Measurements from ENCODE around the gene RXRG. TPM values are rescaled to one million over a fixed set of nuclear protein-coding genes. Genes with fewer than 3 reads are reported as not detected.
A peak's percentile ranks its signal among the peaks of the same experiment; 100 is the strongest.

Gene RXRG
- total RNA-seq, 4 donors from 2014 or later: 0.72 to 1.8 (median 1.3) TPM

- Histone ChIP-seq H3K4me3 (no peak overlapping the region), H3K27me3 (peaks cover 13% of the 10 kb centered on the region), H3K9me3 (no peaks in the 10 kb centered on the region), H3K36me3 (no peaks in the 10 kb centered on the region), H3K27ac (no peak overlapping the region), H3K4me1 (no peaks in the 10 kb centered on the region)
- no peak for DNase-seq (ENCODE audit: low spot score in 2 of 2)
- no peak for TF ChIP-seq CTCF (IDR thresholded peaks at IDR 0.05)
- TF ChIP-seq POLR2AphosphoS5 (IDR thresholded peaks at IDR 0.05): no peak
- 83% methylated on average over 4 of the region's 4 CpGs for WGBS
These were observed 37.5 kb downstream of the RXRG start for GRCh38 chr1:165407398-165407797.

- WGBS: 58% methylated on average over 2 of the region's 3 CpGs
- no peak overlapping the region for H3K27ac ChIP-seq
- TF ChIP-seq EP300 (IDR thresholded peaks at IDR 0.05) (no peak), CTCF (IDR thresholded peaks at IDR 0.05) (peak in 1 of 2 donors; percentile 50)
- H3K27me3 ChIP-seq: no peaks in the 10 kb centered on the region
- H3K36me3 ChIP-seq: no peaks in the 10 kb centered on the region
- DNase-seq (ENCODE audit: low spot score in 2 of 2): no peak
- no peaks in the 10 kb centered on the region for H3K4me1 ChIP-seq
- H3K4me3 ChIP-seq: no peak overlapping the region
- no peaks in the 10 kb centered on the region for H3K9me3 ChIP-seq
These were observed 41.0 kb downstream of the RXRG start for GRCh38 chr1:165403835-165404482.

GRCh38 chr1:165402517-165403111 lies 42.3 kb downstream of the RXRG start:
- WGBS: 89% methylated on average over 4 of the region's 4 CpGs
- no peaks in the 10 kb centered on the region for H3K9me3 ChIP-seq
- H3K4me1 ChIP-seq: peaks cover 4% of the 10 kb centered on the region
- no peaks in the 10 kb centered on the region for H3K36me3 ChIP-seq
- no peak overlapping the region for H3K4me3 ChIP-seq
- no peak overlapping the region for H3K27ac ChIP-seq
- H3K27me3 ChIP-seq: no peaks in the 10 kb centered on the region
- no peak for DNase-seq (ENCODE audit: low spot score in 2 of 2)
- TF ChIP-seq POLR2AphosphoS5 (IDR thresholded peaks at IDR 0.05) (no peak), CTCF (IDR thresholded peaks at IDR 0.05) (no peak), POLR2A (IDR thresholded peaks at IDR 0.05) (no peak), EP300 (IDR thresholded peaks at IDR 0.05) (no peak)

- TF ChIP-seq POLR2AphosphoS5 (IDR thresholded peaks at IDR 0.05) (no peak), POLR2A (IDR thresholded peaks at IDR 0.05) (no peak), CTCF (IDR thresholded peaks at IDR 0.05) (no peak), EP300 (IDR thresholded peaks at IDR 0.05) (no peak)
- H3K27me3 ChIP-seq: no peaks in the 10 kb centered on the region
- H3K27ac ChIP-seq: peak overlapping the region; percentile 20
- no peaks in the 10 kb centered on the region for H3K36me3 ChIP-seq
- no peak for DNase-seq (ENCODE audit: low spot score in 2 of 2)
- H3K4me3 ChIP-seq: no peak overlapping the region
- H3K4me1 ChIP-seq: peaks cover 12% of the 10 kb centered on the region
- WGBS: 35% methylated on average over 4 of the region's 4 CpGs
- no peaks in the 10 kb centered on the region for H3K9me3 ChIP-seq
These were observed 47.0 kb downstream of the RXRG start for GRCh38 chr1:165397944-165398343.

- WGBS: 94% methylated on average over 4 of the region's 4 CpGs
- TF ChIP-seq POLR2AphosphoS5 (IDR thresholded peaks at IDR 0.05) (no peak), POLR2A (IDR thresholded peaks at IDR 0.05) (no peak), CTCF (IDR thresholded peaks at IDR 0.05) (no peak), EP300 (IDR thresholded peaks at IDR 0.05) (no peak)
- H3K36me3 ChIP-seq: no peaks in the 10 kb centered on the region
- DNase-seq (ENCODE audit: low spot score in 2 of 2): no peak
- H3K27me3 ChIP-seq: no peaks in the 10 kb centered on the region
- H3K27ac ChIP-seq: no peak overlapping the region
- no peaks in the 10 kb centered on the region for H3K9me3 ChIP-seq
- peaks cover 18% of the 10 kb centered on the region for H3K4me1 ChIP-seq
- no peak overlapping the region for H3K4me3 ChIP-seq
These were observed 49.0 kb downstream of the RXRG start for GRCh38 chr1:165395901-165396300.

Data from suprapubic skin (tissue), 4 donors.